Prostate gland (tissue), 2 donors: Measurements from ENCODE around the gene NEO1. TPM values are rescaled to one million over a fixed set of nuclear protein-coding genes. Genes with fewer than 3 reads are reported as not detected.

ENCODE experiments used
- DNase-seq: peaks from one replicate; pipeline ENCODE4 v3.0.0-alpha.2; 2019; ENCODE audit warnings: low spot score
- H3K27ac ChIP-seq, 2 donors: fragments of 200-600 bp; sonication (generic); 2 replicates each; pipeline ENCODE4 v1.5.1; 2017 to 2019
- H3K27me3 ChIP-seq: fragments of 200-600 bp; sonication (generic); replicated peaks from 2 replicates; pipeline ENCODE4 v1.5.1; 2019; ENCODE audit not compliant: insufficient read depth
- H3K36me3 ChIP-seq, 2 donors: fragments of 200-600 bp; sonication (generic); 1 replicate in 1 of 2; 2 replicates in 1 of 2; pipeline versions ENCODE4 v1.5.1 to v1.8.1; 2017 to 2019
- H3K4me1 ChIP-seq: fragments of 200-600 bp; sonication (generic); replicated peaks from 2 replicates; pipeline ENCODE4 v1.5.1; 2019
- H3K4me3 ChIP-seq, 2 donors: fragments of 200-600 bp; sonication (generic); 2 replicates each; pipeline ENCODE4 v1.5.1; 2017 to 2019
- H3K9me3 ChIP-seq: fragments of 200-600 bp; sonication (generic); 2 replicates; pipeline ENCODE4 v1.5.1; 2017
- CTCF ChIP-seq, 4 experiments: fragments of 200-600 bp in 2 of 4; fragments of 450-650 bp in 2 of 4; sonication (generic) in 2 of 4; IDR thresholded peaks; 1 replicate in 3 of 4; 2 replicates in 1 of 4; pipeline ENCODE4 v1.5.1; 2016 to 2019; ENCODE audit warnings: antibody characterized with exemption in 4 of 4, mild to moderate bottlenecking in 2 of 4, moderate library complexity in 2 of 4
- POLR2A ChIP-seq: fragments of 450-650 bp; IDR thresholded peaks from one replicate; pipeline ENCODE4 v1.6.1; 2016; ENCODE audit warnings: antibody characterized with exemption, mild to moderate bottlenecking
- POLR2AphosphoS5 ChIP-seq: sonication (generic); formaldehyde crosslinking; IDR thresholded peaks from one replicate; pipeline ENCODE4 v1.6.1; 2017; ENCODE audit warnings: antibody characterized with exemption
- WGBS: methylation state at CpG from one replicate; pipeline ENCODE4 v1.1.5; 2018; 5-methylcytosine and 5-hydroxymethylcytosine counted together
- intact Hi-C: fragments of 100-400 bp; cut with DNase I; formaldehyde crosslinking; loops from one replicate; pipeline ENCODE4 v1.14.2; 2022
- total RNA-seq, 2 donors: library from RNA; depleted of rRNA; stranded (reverse); fragments of >200 nt; gene quantifications; one replicate each; pipeline ENCODE4 v1.1.0, GENCODE V29; 2016

The NEO1 gene
- total RNA-seq, 2 donors from 2014 or later = 75.0 to 80.7 TPM

- no peak for TF ChIP-seq POLR2A
- no peak for DNase-seq
- no peaks in the 10 kb centered on the region for H3K36me3 ChIP-seq
- no peaks in the 10 kb centered on the region for H3K4me1 ChIP-seq
- H3K27ac ChIP-seq = no peak overlapping the region
- intact Hi-C loops = no loop called here
- 90% methylated on average over 12 of the region's 12 CpGs for WGBS
- no peaks in the 10 kb centered on the region for H3K9me3 ChIP-seq
- no peaks in the 10 kb centered on the region for H3K27me3 ChIP-seq
- H3K4me3 ChIP-seq = no peak overlapping the region
Measured at GRCh38 chr15:73328149-73328820, 276.0 kb downstream of the NEO1 start.

DNA sequence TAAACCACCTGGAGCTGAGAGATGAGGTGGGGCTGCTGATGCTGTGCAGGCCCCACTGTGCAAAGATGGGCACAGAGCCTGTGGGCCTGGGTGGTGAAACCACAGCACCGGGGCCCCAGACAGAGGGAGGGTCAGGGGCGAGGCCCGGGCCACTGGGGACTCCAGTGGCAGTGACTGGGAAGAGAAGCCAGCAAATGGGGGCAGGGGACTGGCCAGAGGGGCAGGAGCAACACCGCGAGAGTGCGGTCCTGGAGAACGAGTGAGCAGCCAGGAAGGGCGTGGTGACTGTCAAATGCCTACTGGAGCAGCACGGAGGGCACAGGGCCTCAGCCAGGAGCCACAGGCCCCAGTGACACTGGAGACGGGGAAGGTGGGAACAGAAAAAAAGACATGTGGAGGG, 276.7 kb downstream of the NEO1 start:
- intact Hi-C loops = no loop called here
- no peak overlapping the region for H3K27ac ChIP-seq
- WGBS = 76% methylated on average over 10 of the region's 10 CpGs
- H3K27me3 ChIP-seq = no peaks in the 10 kb centered on the region
- H3K4me3 ChIP-seq = no peak overlapping the region
- H3K36me3 ChIP-seq = no peaks in the 10 kb centered on the region
- no peak for TF ChIP-seq POLR2AphosphoS5
- no peak for TF ChIP-seq POLR2A
- TF ChIP-seq CTCF (IDR thresholded peaks at IDR 0.05) = no peak
- no peaks in the 10 kb centered on the region for H3K4me1 ChIP-seq
- H3K9me3 ChIP-seq = no peaks in the 10 kb centered on the region
- DNase-seq = no peak

DNA sequence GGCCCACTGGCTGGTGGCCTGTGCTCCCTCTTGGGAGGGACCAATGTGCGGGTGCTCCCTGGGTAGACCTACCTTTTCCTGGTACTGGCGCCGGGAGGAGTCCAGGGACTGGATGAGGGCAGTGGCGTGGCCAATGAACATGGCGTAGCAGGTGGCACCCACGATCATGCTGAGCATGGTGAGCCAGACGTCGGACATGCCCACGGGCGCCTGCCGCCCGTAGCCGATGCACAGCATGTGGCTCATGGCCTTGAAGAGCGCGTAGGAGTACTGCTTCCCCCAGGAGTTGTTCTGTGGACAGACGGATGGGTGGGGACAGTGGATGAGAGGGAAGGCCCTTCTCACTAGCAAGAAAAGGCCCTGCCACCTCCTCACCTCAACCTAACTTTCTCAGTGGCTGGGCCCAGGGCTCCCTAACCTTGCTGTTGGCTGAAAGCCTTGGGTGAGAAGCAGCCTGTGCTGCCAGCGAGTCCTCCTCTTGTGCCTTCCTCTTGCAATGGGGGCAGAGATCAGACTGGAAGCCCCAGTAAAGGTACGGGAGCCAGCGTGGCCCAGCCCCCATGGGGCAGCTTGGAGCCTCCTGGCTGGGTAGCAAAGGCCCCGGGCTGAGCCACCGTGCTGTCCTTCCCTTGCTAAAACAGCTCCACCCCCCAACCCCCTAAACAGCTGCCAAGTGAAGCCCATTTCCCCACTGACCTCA, 277.4 kb downstream of the NEO1 start:
- DNase-seq = no peak
- Histone ChIP-seq H3K4me3 (no peak overlapping the region), H3K27ac (no peak overlapping the region), H3K27me3 (no peaks in the 10 kb centered on the region), H3K9me3 (no peaks in the 10 kb centered on the region), H3K36me3 (no peaks in the 10 kb centered on the region), H3K4me1 (no peaks in the 10 kb centered on the region)
- 89% methylated on average over 19 of the region's 21 CpGs for WGBS
- TF ChIP-seq POLR2A (no peak), CTCF (IDR thresholded peaks at IDR 0.05) (no peak), POLR2AphosphoS5 (no peak)
- intact Hi-C loops = no loop called here

GRCh38 chr15:73330206-73331051, 278.2 kb downstream of the NEO1 start:
- H3K27ac ChIP-seq = no peak overlapping the region
- 82% methylated on average over 14 of the region's 15 CpGs for WGBS
- DNase-seq = no peak
- no peaks in the 10 kb centered on the region for H3K36me3 ChIP-seq
- H3K4me1 ChIP-seq = no peaks in the 10 kb centered on the region
- H3K4me3 ChIP-seq = no peak overlapping the region
- no peaks in the 10 kb centered on the region for H3K9me3 ChIP-seq
- TF ChIP-seq POLR2AphosphoS5 (no peak), CTCF (IDR thresholded peaks at IDR 0.05) (no peak), POLR2A (no peak)
- intact Hi-C loops = no loop called here
- H3K27me3 ChIP-seq = no peaks in the 10 kb centered on the region

- Histone ChIP-seq H3K4me1 (no peaks in the 10 kb centered on the region), H3K4me3 (no peak overlapping the region), H3K9me3 (no peaks in the 10 kb centered on the region), H3K27ac (no peak overlapping the region), H3K36me3 (no peaks in the 10 kb centered on the region), H3K27me3 (no peaks in the 10 kb centered on the region)
- intact Hi-C loops = no loop called here
- DNase-seq = no peak
- TF ChIP-seq CTCF (IDR thresholded peaks at IDR 0.05) (no peak), POLR2AphosphoS5 (no peak), POLR2A (no peak)
- WGBS = 95% methylated on average over 5 of the region's 5 CpGs
Measured at GRCh38 chr15:73331501-73331900, 279.2 kb downstream of the NEO1 start.
